Transverse colon (tissue), 4 donors: Measurements from ENCODE around the gene MAMDC4. TPM values are rescaled to one million over a fixed set of nuclear protein-coding genes. Genes with fewer than 3 reads are reported as not detected.
A peak's percentile ranks its signal among the peaks of the same experiment; 100 is the strongest.

Experiments used
- DNase-seq: peaks from one replicate; pipeline ENCODE4 v3.0.0-alpha.2; 2019
- H3K27ac ChIP-seq, 4 donors: fragments of 200-600 bp; sonication (generic); 2 replicates each; pipeline ENCODE4 v1.5.1; 2016 to 2018; ENCODE audit warnings: inconsistent platforms in 4 of 4
- H3K27me3 ChIP-seq: fragments of 200-600 bp; sonication (generic); 2 replicates; pipeline ENCODE4 v1.5.1; 2017; ENCODE audit warnings: inconsistent platforms
- H3K36me3 ChIP-seq, 4 donors: fragments of 200-600 bp; sonication (generic); 2 replicates each; pipeline ENCODE4 v1.5.1; 2017 to 2019; ENCODE audit warnings: inconsistent platforms in 4 of 4
- H3K4me1 ChIP-seq, 4 donors: fragments of 200-600 bp; sonication (generic); 2 replicates each; pipeline ENCODE4 v1.5.1; 2017 to 2020; ENCODE audit warnings: inconsistent platforms in 4 of 4
- H3K4me3 ChIP-seq, 4 donors: fragments of 200-600 bp; sonication (generic); 1 replicate in 1 of 4; 2 replicates in 3 of 4; pipeline versions ENCODE4 v1.5.1 to v1.6.1; 2017 to 2019; ENCODE audit warnings: inconsistent platforms in 4 of 4
- H3K9me3 ChIP-seq, 2 donors: fragments of 200-600 bp; sonication (generic); 2 replicates each; pipeline ENCODE4 v1.5.1; 2017 to 2019; ENCODE audit warnings: inconsistent platforms in 2 of 2
- EP300 ChIP-seq: sonication (generic); formaldehyde crosslinking; IDR thresholded peaks from one replicate; pipeline ENCODE4 v1.6.1; 2017; ENCODE audit warnings: antibody characterized with exemption, low read depth
- POLR2A ChIP-seq: fragments of 450-650 bp; IDR thresholded peaks from one replicate; pipeline ENCODE4 v1.6.1; 2016; ENCODE audit warnings: antibody characterized with exemption, mild to moderate bottlenecking, moderate library complexity
- POLR2AphosphoS5 ChIP-seq, 3 donors: sonication (generic); formaldehyde crosslinking; IDR thresholded peaks; one replicate each; pipeline ENCODE4 v1.6.1; 2016; ENCODE audit warnings: antibody characterized with exemption in 3 of 3
- WGBS, 2 donors: methylation state at CpG; one replicate each; pipeline ENCODE4 v1.1.5; 2018; ENCODE audit warnings: low coverage in 1 of 2; 5-methylcytosine and 5-hydroxymethylcytosine counted together
- in situ Hi-C, 4 donors: fragments of 200-750 bp; cut with MboI; loops; one replicate each; pipeline versions ENCODE4 v1.15.0 to v1.15.1; 2017; ENCODE audit warnings: low sequenced_read_pairs in 3 of 4, low pct_ligation_motif_present in 1 of 4, low pct_unique_long_range_greater_than_20kb in 1 of 4
- intact Hi-C: fragments of 100-400 bp; cut with DNase I; formaldehyde crosslinking; loops from one replicate; pipeline ENCODE4 v1.15.1; 2023; ENCODE audit warnings: low total_unique reads
- total RNA-seq, 4 donors: library from RNA; depleted of rRNA; stranded (reverse); fragments of >200 nt; gene quantifications; one replicate each; pipeline ENCODE4 v1.1.0, GENCODE V29; 2016
- TF ChIP-seq, protein P1 (sequence below), 5 experiments: fragments of 200-600 bp in 3 of 5; fragments of 450-650 bp in 2 of 5; sonication (generic) in 3 of 5; IDR thresholded peaks; 1 replicate in 2 of 5; 2 replicates in 3 of 5; pipeline ENCODE4 v1.5.1; 2016 to 2017; ENCODE audit warnings: antibody characterized with exemption in 5 of 5, inconsistent platforms in 3 of 5, mild to moderate bottlenecking in 2 of 5, moderate library complexity in 1 of 5

The MAMDC4 gene
- total RNA-seq, 4 donors from 2014 or later = 11.4 to 52.5 (median 23.2) TPM

DNA sequence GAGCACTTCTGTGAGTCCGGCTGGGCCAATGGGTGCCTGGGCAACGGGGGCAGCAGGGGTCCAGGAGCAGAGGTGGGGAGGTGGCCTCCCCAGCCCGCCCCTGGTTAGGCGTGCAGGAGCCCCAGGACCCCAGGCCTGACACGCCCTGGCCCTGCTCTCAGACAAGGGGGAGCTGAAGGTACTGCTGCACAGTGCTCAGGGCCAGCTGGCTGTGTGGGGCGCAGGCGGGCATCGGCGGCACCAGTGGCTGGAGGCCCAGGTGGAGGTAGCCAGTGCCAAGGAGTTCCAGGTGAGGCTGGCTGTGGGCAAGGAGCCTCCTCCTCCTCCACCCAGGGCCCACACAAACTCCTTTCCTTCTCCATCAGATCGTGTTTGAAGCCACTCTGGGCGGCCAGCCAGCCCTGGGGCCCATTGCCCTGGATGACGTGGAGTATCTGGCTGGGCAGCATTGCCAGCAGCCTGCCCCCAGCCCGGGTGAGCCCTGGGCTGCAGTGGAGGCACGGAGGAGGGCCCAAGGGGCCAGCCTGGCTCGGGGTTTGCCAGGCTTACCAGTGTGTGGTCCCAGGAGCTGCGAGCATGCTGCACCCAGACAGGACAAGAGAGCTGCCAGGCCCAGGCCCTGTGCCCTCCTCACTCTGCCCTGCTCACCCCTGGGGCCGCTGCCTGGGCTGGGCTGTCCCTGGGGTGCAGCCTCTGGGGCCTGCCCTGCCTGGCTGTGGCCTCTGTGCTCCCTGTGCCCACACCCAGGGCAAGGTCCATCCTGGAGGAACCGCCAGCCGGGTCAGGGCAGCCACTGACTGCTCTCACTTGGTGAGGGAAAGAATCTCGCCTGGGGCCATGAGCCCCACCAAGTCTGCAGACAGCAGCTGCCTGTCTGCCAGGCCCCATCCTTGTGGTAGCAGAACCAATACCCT, 7.0 kb downstream of the MAMDC4 start:
- DNase-seq = peak; percentile 92
- peaks cover 0 to 22% (median 11%) of the 10 kb centered on the region in 4 donors for H3K36me3 ChIP-seq
- intact Hi-C loops (no loop called here), in situ Hi-C loops (no loop called here)
- peak overlapping the region; percentile 89 to 92 (median 92) for H3K27ac ChIP-seq
- H3K27me3 ChIP-seq = no peaks in the 10 kb centered on the region
- peak in 2 of 3 donors; percentile 55 to 79 for TF ChIP-seq POLR2AphosphoS5 (IDR thresholded peaks at IDR 0.05)
- peak; percentile 43 for TF ChIP-seq EP300
- TF ChIP-seq, protein P1, sequence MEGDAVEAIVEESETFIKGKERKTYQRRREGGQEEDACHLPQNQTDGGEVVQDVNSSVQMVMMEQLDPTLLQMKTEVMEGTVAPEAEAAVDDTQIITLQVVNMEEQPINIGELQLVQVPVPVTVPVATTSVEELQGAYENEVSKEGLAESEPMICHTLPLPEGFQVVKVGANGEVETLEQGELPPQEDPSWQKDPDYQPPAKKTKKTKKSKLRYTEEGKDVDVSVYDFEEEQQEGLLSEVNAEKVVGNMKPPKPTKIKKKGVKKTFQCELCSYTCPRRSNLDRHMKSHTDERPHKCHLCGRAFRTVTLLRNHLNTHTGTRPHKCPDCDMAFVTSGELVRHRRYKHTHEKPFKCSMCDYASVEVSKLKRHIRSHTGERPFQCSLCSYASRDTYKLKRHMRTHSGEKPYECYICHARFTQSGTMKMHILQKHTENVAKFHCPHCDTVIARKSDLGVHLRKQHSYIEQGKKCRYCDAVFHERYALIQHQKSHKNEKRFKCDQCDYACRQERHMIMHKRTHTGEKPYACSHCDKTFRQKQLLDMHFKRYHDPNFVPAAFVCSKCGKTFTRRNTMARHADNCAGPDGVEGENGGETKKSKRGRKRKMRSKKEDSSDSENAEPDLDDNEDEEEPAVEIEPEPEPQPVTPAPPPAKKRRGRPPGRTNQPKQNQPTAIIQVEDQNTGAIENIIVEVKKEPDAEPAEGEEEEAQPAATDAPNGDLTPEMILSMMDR (IDR thresholded peaks at IDR 0.05) = no peak
- TF ChIP-seq POLR2A = peak; percentile 60
- no peaks in the 10 kb centered on the region for H3K9me3 ChIP-seq
- 40% methylated on average over 10 of the region's 20 CpGs; no CpG with 5 or more reads in 1 of the 2 donors for WGBS, 2 donors
- peaks cover 31 to 59% (median 40%) of the 10 kb centered on the region in 4 donors for H3K4me1 ChIP-seq
- H3K4me3 ChIP-seq = no peak overlapping the region

DNA sequence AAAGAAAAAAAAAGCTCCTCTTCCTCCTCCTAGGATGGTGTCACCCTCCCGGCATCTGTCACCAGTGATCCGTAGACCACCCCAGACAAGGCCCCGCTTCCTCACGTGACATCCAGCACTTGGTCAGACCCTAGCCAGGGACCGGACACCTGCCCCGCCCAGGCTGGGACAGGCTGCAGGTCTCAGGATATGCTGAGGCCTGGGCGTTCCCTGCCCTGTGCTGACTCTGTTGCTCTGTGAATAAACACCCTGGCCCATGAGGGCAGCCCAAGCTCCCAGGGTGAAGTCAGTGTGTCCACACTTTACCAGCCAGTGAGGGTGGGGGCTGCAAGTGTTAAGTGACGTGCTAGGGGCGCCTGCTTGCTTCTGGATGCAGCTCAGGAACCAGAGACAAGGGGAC, 8.4 kb downstream of the MAMDC4 start:
- Histone ChIP-seq H3K4me1 (peaks cover 35 to 73% (median 53%) of the 10 kb centered on the region in 4 donors), H3K4me3 (no peak overlapping the region), H3K27ac (peak overlapping the region; percentile 89 to 92 (median 92)), H3K36me3 (peaks cover 0 to 22% (median 11%) of the 10 kb centered on the region in 4 donors), H3K27me3 (no peaks in the 10 kb centered on the region), H3K9me3 (no peaks in the 10 kb centered on the region)
- intact Hi-C loops (loop anchor here (10.0 kb wide), 1 partner anchor 84 kb away; the partner anchor contains the start of genes C8G and FBXW5), in situ Hi-C loops (no loop called here)
- peak; percentile 42 for DNase-seq
- TF ChIP-seq EP300 (no peak), POLR2A (no peak), POLR2AphosphoS5 (IDR thresholded peaks at IDR 0.05) (no peak)
- TF ChIP-seq, protein P1 (IDR thresholded peaks at IDR 0.05) = no peak
- 86 to 90% methylated on average over 2 to 6 of the region's 9 CpGs for WGBS, 2 donors

DNA sequence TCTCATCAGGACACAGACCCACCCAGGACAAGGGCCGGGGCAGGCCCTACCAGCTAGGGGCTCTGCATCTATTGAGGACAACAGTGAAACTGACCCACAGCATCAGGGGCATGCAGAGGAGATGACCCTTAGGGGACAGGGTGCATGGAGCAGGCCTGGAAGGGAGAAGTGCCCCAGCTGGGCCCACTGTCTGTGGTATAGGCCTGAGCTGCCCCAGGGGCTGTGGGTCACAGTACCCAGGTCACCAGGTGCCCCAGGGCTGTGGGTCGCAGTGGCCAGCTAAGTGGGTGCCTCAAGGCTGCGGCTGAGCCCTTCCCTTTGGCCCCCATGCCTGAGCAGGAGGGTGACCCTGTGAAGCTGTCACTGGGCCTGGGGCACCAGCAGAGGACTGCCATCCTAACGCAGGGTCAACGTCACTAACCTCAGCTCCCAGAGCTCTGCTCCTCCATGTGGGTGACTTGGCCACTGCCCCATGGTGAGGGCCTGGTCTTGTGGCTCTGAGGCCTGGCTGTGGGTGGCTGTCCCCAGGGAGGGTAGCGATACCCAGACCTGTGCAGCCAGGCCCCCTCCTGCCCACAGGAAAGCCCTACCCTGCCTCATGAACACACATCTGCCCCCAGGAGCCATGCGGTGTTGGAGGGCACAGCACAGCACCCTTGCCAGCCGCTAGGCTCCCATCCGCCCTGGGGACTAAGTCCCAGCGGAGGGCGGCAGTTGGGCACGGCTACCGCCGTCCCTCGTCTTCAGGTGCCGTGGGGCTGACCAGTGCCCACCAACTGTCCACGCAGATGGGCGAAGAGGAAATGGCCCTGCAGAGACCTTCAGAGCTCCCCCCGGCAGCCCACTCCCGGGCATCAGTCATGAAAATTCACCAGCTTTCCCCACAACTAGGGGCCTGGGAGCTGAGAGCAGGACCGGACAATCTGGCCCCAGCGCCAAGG, 9.1 kb downstream of the MAMDC4 start:
- no peaks in the 10 kb centered on the region for H3K27me3 ChIP-seq
- TF ChIP-seq, protein P1 (IDR thresholded peaks at IDR 0.05) = no peak
- TF ChIP-seq EP300 = no peak
- no peak for TF ChIP-seq POLR2A
- TF ChIP-seq POLR2AphosphoS5 (IDR thresholded peaks at IDR 0.05) = no peak
- intact Hi-C loops (loop anchor here (10.0 kb wide), 1 partner anchor 84 kb away; the partner anchor contains the start of genes C8G and FBXW5), in situ Hi-C loops (no loop called here)
- peak; percentile 7 for DNase-seq
- H3K4me1 ChIP-seq = peaks cover 35 to 73% (median 54%) of the 10 kb centered on the region in 4 donors
- no peaks in the 10 kb centered on the region for H3K9me3 ChIP-seq
- peaks cover 0 to 22% (median 11%) of the 10 kb centered on the region in 4 donors for H3K36me3 ChIP-seq
- 80 to 90% methylated on average over 2 to 6 of the region's 22 CpGs for WGBS, 2 donors
- H3K4me3 ChIP-seq = no peak overlapping the region
- peak overlapping the region; percentile 89 to 92 (median 92) for H3K27ac ChIP-seq
